Effector memory CD8-positive, alpha-beta T cell (primary cell): Measurements from ENCODE around the gene ELFN1.

Source experiments
- ATAC-seq: fragments of 150-1000 bp; cut with Tn5 transposase; replicated peaks from 2 replicates; pipeline ENCODE4 v1.10.0; 2021; ENCODE audit warnings: mild to moderate bottlenecking, moderate library complexity
- DNase-seq, 3 experiments: peaks; one replicate each; pipeline ENCODE4 v3.0.0; 2021
- H3K27ac Mint-ChIP-seq, 2 donors: one replicate each; pipeline ENCODE4 v1.8.0; 2022; ENCODE audit warnings: mild to moderate bottlenecking in 2 of 2, mixed read lengths in 2 of 2, moderate library complexity in 2 of 2
- H3K27me3 Mint-ChIP-seq, 2 donors: one replicate each; pipeline ENCODE4 v1.8.0; 2022; ENCODE audit warnings: mixed read lengths in 2 of 2
- H3K36me3 Mint-ChIP-seq: one replicate; pipeline ENCODE4 v1.8.0; 2022; ENCODE audit warnings: mild to moderate bottlenecking, moderate library complexity, mixed read lengths; ENCODE audit not compliant: insufficient read depth
- H3K4me1 Mint-ChIP-seq, 2 donors: one replicate each; pipeline ENCODE4 v1.8.0; 2022; ENCODE audit warnings: low read depth in 2 of 2, mixed read lengths in 2 of 2
- H3K4me3 Mint-ChIP-seq, 2 donors: one replicate each; pipeline ENCODE4 v1.8.0; 2022; ENCODE audit warnings: mild to moderate bottlenecking in 2 of 2, mixed read lengths in 2 of 2, moderate library complexity in 2 of 2
- H3K9me3 Mint-ChIP-seq, 2 donors: one replicate each; pipeline ENCODE4 v1.8.0; 2022; ENCODE audit warnings: mixed read lengths in 2 of 2

The ELFN1 gene

DNA sequence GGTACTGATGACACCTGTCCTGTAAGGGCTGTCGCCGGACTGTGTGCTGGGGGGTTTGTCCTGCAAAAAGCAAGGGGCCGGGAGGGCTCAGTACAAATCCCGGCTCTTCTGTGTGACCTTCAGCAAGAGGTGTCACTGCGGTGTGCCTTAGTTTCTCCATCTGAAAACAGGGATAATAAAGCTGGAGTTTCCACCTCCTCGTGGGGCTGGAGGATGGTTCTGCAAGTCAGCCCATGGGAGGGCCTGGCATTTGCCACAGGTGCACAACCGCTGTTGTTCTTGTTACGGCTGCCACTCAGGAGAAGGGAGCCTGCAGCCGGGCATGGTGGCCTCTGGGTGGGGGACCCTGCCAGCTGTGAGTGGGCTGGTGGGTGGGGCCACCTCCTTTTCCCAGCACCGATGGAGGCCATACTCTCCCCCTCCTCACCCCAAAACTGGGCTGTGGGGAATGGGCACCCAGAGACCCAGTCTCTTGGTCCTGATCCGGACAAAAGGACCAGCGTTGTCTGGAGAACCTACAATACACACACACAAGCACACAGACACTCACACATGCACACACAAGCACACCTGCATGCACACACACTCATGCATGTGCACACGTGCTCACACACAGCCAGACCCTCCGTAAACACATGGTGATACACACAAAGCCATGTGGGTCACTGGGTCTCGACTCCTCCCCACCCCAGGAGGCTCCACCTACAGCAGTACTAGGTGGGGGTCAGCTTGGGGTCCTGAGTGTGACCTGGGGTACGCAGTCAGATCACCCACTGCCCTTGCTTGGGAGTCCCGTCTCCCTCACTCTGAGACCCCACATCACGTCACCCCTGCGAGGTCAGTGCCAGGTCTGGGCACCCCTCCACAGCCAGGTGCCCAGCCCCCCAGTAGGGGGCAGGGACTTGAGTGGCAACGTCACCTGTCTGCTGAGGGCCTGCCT, 34.1 kb downstream of the ELFN1 start:
- Mint-ChIP-seq H3K9me3 (peaks cover 2 to 12% of the 10 kb centered on the region in 2 donors), H3K27me3 (peaks cover 16 to 62% of the 10 kb centered on the region in 2 donors), H3K27ac (no peak overlapping the region), H3K4me1 (no peaks in the 10 kb centered on the region), H3K4me3 (no peak overlapping the region), H3K36me3 (peaks cover 3% of the 10 kb centered on the region)
- no peak for DNase-seq
- no peak for ATAC-seq

DNA sequence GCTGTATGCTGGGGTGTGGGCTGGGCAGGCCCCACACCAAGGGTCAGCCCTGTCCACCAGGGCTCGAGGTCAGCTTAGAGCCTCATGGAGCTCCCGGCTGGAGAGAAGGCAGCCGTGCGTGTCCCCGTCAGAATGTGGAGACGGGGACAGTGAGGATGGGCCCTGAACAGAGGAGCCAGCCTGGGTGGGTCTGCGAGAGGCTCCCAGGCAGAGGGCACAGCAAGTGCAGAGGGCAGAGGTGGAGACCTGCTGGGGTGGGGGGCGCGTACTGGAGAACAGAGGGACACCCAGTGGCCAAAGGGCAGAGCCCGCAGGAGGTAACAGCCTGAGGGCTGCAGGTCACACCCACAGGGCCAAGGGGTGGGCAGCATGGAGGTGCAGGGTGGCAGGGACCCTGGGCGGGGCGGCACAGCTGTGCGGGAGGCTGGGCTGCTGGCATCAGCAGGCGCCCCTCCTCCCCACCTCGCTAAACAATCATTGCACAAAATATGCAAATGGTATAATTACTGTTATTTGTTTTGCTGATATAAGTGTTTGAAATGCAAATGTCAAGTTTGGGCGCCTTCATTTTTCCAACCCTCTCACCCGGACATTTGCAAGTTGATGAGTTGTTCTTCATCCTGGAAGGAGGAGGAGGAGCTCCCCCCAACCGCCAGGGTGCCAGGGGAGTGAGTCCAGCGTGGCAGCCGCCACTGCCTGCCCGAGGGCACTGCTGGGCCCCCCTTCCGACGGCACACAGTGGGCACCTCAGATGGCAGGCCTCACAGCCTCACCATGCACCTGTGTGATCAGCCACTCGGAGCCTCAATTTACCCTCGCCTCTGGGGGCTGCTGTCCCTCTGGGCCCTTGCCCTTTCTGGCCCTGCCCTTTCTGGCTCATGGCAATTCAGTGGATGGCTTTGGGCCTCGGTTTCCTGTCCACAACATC, 35.0 kb downstream of the ELFN1 start:
- Mint-ChIP-seq H3K4me1 (no peaks in the 10 kb centered on the region), H3K4me3 (no peak overlapping the region), H3K27me3 (peaks cover 16 to 60% of the 10 kb centered on the region in 2 donors), H3K27ac (no peak overlapping the region), H3K9me3 (peaks cover 3 to 12% of the 10 kb centered on the region in 2 donors), H3K36me3 (peaks cover 3% of the 10 kb centered on the region)
- no peak for DNase-seq
- no peak for ATAC-seq

DNA sequence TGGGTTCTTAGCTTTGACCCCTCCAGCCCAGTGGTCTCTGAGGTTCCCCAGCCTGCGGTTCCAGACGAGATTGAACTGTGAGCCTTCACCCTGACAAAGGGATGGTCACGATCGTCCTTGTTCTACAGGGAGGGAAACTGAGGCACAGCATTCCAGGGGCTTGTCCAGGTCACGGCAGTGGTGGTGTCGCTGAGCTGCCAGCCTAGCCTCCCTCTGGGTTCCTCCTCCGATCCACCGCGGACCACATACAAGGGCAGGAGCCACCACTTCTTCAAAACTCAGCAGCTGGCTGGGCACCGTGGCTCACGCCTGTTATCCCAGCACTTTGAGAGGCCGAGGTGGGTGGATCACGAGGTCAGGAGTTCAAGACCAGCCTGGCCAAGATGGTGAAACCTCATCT, 35.8 kb downstream of the ELFN1 start:
- Mint-ChIP-seq H3K4me3 (no peak overlapping the region), H3K27ac (no peak overlapping the region), H3K4me1 (no peaks in the 10 kb centered on the region), H3K36me3 (no peaks in the 10 kb centered on the region), H3K9me3 (peaks cover 3 to 12% of the 10 kb centered on the region in 2 donors), H3K27me3 (peaks cover 20 to 52% of the 10 kb centered on the region in 2 donors)
- DNase-seq (no peak), ATAC-seq (no peak)

DNA sequence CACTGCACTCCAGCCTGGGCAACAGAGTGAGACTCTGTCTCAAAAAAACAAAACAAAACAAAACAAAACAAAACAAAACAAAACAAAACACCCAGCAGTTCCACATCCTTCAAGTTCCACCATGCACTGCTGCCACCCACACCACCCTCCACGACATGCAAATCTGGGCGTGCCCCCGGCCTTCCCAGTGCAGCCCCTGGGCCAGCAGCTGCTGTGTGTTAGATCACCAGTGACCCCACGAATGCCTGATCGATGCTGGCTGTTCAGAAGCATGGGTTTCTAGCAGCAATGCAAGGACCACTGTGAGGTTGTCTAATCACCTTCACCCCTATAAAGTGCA, 36.3 kb downstream of the ELFN1 start:
- DNase-seq (no peak), ATAC-seq (no peak)
- H3K27ac Mint-ChIP-seq, result no peak overlapping the region
- H3K27me3 Mint-ChIP-seq, result peaks cover 25 to 51% of the 10 kb centered on the region in 2 donors
- H3K4me3 Mint-ChIP-seq, result no peak overlapping the region
- H3K4me1 Mint-ChIP-seq, result no peaks in the 10 kb centered on the region
- peaks cover 3 to 12% of the 10 kb centered on the region in 2 donors for H3K9me3 Mint-ChIP-seq
- no peaks in the 10 kb centered on the region for H3K36me3 Mint-ChIP-seq

DNA sequence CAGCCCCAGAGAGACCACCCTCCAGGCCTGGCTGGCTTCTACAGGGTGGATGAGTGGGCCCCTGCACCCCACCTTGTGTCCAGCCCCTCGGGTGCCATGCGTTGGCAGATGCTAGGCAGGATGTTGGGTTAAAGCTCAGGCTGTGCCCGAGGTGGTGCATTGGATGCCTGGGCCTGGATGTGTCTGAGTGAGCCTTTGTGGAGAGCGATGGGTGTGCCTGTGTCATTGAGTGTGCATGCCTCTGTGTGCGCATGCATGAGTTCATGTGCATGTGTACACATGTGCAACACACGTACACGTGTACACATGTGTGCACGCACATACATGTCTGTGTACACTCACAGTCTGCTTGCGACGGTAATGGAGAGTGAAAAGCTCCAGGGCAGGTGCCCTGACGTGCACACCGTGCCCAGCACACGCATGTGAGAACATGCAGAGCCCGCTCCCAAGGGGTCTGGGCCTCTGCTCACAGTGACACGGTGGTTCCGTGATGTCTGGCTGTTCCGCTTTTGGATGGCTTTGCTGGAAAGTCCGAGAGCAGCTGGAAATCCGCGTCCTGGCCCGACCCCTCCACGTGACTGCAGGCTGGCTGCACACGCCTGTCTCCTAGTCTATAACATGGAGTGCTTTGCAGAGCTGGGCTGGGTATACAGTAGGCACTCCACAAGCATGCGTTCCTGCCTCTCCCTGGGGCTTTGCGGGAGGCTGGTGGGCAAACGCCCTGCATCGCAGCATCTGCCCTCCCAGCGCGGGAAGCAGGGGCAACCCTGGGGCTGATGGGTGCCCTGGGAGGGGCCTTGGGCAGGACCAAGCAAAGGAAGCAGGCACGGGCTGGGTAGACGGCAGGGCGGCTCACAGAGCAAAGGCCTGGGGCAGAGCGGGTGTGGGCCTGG, 36.9 kb downstream of the ELFN1 start:
- DNase-seq (no peak), ATAC-seq (no peak)
- Mint-ChIP-seq H3K4me1 (no peaks in the 10 kb centered on the region), H3K9me3 (peaks cover 3 to 12% of the 10 kb centered on the region in 2 donors), H3K36me3 (no peaks in the 10 kb centered on the region), H3K4me3 (no peak overlapping the region), H3K27ac (no peak overlapping the region), H3K27me3 (peaks cover 24 to 51% of the 10 kb centered on the region in 2 donors)

DNA sequence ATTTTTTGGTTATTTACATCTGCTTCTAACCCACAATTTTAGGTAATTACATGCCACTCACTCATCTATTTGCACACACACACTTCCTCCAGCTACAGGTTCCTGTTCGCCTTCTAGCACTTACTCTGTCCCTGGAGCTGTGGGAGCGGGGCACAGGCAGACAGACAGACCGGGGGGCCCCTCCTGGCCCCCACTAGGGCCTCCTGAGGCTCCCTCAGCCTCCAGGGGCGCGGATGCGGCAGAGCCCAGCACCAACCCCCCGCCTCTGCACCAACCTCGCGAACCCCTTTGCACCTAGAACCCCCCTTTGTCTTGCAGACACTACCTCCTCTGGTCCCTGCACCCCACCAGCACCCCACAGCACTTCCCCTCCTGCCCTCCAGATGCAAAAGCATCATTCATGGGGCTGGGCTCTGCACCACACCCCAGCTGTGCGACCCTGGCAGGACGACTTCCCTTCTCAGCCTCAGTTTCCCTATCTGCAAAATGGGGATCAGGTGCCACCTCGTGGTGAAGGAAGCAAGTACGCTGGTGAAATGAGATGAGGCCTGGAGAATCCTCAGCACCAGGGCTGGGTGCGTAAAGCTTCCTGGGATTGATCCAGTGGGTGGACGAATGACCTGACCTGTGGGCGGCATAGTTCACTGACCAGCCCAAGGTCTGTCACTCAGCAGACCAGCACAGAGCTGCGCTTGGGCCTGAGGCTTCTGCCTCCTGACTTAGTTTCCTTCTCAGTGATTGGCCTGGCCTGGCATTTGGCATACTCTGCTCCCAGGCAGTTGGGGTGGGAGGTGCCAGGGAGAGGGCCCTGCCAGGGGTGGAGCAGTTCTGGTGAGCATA, 37.9 kb downstream of the ELFN1 start:
- Mint-ChIP-seq H3K4me1 (no peaks in the 10 kb centered on the region), H3K4me3 (no peak overlapping the region), H3K36me3 (no peaks in the 10 kb centered on the region), H3K9me3 (peaks cover 2 to 6% of the 10 kb centered on the region in 2 donors), H3K27me3 (peaks cover 14 to 52% of the 10 kb centered on the region in 2 donors), H3K27ac (no peak overlapping the region)
- ATAC-seq, result no peak
- DNase-seq, result no peak

DNA sequence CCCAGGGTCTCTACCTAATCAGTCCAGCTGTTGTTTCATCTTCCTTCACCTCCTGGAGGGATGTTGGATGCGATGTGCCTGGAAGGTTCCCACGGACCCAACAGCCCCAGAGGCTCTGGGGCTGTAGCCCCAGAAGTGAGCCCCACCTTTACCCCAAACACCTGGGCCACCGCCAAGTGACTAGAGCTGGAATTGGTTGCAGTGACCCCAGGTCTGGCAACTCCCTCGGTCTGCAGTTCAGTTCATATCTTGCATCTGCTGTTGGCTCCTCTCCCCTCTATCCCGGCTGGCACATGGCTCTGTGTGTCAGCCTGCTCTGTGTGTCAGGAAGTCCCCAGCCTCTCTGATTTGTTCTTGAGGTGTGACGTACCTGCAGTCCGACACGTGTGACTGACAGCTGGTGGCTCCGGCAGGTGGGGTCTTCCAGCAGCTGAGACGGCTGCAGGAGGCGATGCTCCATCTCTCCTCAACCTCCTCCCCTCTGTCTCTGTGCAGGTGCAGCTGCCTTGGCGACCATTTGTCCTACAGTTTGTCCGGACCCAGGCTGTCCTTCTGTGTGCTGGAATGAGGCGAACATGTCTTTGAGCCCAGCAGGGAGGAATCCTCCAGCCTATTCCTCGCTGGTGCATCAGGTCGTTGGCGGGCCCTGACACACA, 38.6 kb downstream of the ELFN1 start:
- no peaks in the 10 kb centered on the region for H3K36me3 Mint-ChIP-seq
- H3K27ac Mint-ChIP-seq, result no peak overlapping the region
- peaks cover 10 to 50% of the 10 kb centered on the region in 2 donors for H3K27me3 Mint-ChIP-seq
- peaks cover 0 to 2% of the 10 kb centered on the region in 2 donors for H3K9me3 Mint-ChIP-seq
- DNase-seq (no peak), ATAC-seq (no peak)
- no peaks in the 10 kb centered on the region for H3K4me1 Mint-ChIP-seq
- H3K4me3 Mint-ChIP-seq, result no peak overlapping the region

DNA sequence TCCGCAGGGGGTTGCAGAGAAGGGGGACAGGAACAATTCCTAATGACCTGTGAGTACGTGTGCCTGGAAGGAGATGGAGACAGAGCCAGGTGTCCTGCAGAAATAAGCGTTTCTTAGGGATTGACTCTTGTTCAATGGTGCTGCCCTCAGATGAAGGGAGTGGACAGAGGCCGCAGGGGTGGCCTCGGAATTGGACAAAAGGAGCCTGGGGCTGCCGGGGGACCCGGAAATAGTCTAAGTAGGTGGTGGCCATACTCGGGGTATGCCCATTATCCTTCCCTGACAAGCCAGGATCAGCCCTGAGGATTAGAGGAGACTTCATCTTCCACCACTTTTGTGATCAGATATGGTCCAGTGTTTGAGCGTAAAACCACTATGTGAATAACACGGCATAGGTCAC, 39.2 kb downstream of the ELFN1 start:
- ATAC-seq (no peak), DNase-seq (no peak)
- Mint-ChIP-seq H3K9me3 (peaks cover 0 to 2% of the 10 kb centered on the region in 2 donors), H3K4me1 (no peaks in the 10 kb centered on the region), H3K36me3 (no peaks in the 10 kb centered on the region), H3K27me3 (peaks cover 10 to 45% of the 10 kb centered on the region in 2 donors), H3K27ac (no peak overlapping the region), H3K4me3 (no peak overlapping the region)

DNA sequence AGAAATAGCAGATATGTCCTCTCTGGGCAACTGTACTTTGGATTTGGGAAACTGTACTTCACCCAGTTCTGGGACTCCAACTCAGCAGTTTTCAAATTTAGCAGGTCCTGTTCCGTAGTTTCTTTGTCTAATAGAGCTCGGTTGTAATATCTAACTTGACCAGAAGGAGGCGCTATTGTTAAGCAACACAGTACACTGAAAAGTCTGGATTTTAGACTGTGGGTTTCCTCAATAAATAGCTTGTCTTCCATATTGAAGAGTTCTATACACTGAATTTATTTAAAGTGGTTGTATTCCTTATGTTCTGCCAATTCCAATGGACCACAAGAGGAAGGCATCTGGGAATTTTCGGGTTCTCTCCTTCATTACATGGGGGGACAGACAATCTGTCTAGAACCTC, 39.8 kb downstream of the ELFN1 start:
- H3K4me3 Mint-ChIP-seq, result no peak overlapping the region
- H3K27ac Mint-ChIP-seq, result no peak overlapping the region
- no peak for DNase-seq
- H3K36me3 Mint-ChIP-seq, result no peaks in the 10 kb centered on the region
- no peaks in the 10 kb centered on the region for H3K4me1 Mint-ChIP-seq
- peaks cover 0 to 2% of the 10 kb centered on the region in 2 donors for H3K9me3 Mint-ChIP-seq
- peaks cover 10 to 40% of the 10 kb centered on the region in 2 donors for H3K27me3 Mint-ChIP-seq
- no peak for ATAC-seq

DNA sequence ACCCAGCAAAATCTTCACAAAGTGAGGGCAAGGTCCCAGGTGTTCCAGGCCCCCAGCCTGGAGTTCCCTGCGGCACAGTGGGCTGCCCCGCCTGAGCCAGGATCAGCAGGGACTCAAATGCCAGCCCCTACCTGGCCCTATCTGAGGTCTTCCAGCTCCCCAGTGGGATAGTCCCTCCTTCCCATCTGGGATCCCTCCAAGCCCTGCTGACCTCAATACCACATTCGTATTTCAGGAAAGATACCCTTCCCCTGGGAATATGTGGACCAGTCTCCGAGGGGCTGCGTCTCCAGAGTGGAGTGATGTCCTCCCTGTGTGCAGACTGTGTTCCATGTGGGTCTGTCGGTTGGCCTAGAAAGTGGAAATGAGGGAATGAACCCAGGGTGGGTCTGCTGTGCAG, 40.9 kb downstream of the ELFN1 start:
- peaks cover 0 to 2% of the 10 kb centered on the region in 2 donors for H3K9me3 Mint-ChIP-seq
- H3K4me1 Mint-ChIP-seq, result peaks cover 0 to 3% of the 10 kb centered on the region in 2 donors
- peaks cover 18 to 47% of the 10 kb centered on the region in 2 donors for H3K27me3 Mint-ChIP-seq
- no peak overlapping the region for H3K4me3 Mint-ChIP-seq
- DNase-seq, result no peak
- no peak overlapping the region for H3K27ac Mint-ChIP-seq
- no peaks in the 10 kb centered on the region for H3K36me3 Mint-ChIP-seq
- ATAC-seq, result no peak

DNA sequence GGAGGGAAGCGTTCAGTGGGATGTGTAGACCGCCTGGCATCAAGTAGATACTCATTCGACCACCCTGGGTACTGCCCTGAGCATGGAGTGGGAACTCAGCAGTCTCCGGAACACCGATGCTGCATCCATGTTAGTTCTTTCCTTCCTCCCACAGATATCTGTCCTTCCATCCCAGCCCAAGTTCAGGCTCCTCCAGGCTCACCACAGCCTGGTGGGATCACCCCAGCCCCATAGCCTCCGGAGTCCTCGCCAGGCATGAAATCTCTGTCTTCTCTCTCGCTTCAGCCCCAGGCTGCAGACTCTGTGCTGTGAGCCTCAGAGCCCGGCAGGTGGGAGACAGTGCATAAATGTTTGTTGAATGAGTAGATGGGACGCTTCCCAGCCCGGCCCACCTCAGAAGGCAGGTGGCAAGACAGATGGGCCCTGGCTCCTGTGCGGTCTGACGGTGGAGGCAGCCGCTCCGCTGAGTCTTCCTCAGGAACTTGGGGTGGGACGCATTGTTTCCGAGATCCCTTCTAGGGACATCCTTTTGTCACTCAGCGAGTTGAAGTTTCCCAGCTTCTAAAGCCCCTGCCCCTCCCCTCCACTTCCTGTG, 42.9 kb downstream of the ELFN1 start:
- Mint-ChIP-seq H3K4me1 (peaks cover 3 to 8% of the 10 kb centered on the region in 2 donors), H3K9me3 (peaks cover 0 to 2% of the 10 kb centered on the region in 2 donors), H3K4me3 (no peak overlapping the region), H3K27me3 (peaks cover 27 to 51% of the 10 kb centered on the region in 2 donors), H3K27ac (no peak overlapping the region), H3K36me3 (no peaks in the 10 kb centered on the region)
- ATAC-seq (no peak), DNase-seq (no peak)
